Activated CD4-positive, alpha-beta T cell treated with anti-CD3 and anti-CD28 coated beads for 36 hours (primary cell): ENCODE measurements around the gene ASB13. TPM values are rescaled to one million over a fixed set of nuclear protein-coding genes. Genes with fewer than 3 reads are reported as not detected.

Source experiments
- ATAC-seq: fragments of 200-7000 bp; cut with Tn5 transposase; one replicate; pipeline ENCODE4 v1.10.0; 2021; ENCODE audit warnings: mild to moderate bottlenecking, moderate library complexity
- CTCF ChIA-PET: fragments of 350-600 bp; sonication (Branson Sonifier 250); formaldehyde crosslinking; loops from one replicate; lab custom pipeline; 2021; ENCODE audit warnings: antibody characterized with exemption; lab: Charles Lee
- POLR2A ChIA-PET: fragments of 350-600 bp; sonication (Branson Sonifier 250); formaldehyde crosslinking; loops from one replicate; lab custom pipeline; 2021; ENCODE audit warnings: antibody characterized with exemption, inconsistent platforms; lab: Charles Lee
- DNase-seq: peaks from one replicate; pipeline ENCODE4 v3.0.0-alpha.2; 2020
- H3K27ac Mint-ChIP-seq: one replicate; pipeline ENCODE4 v1.8.0; 2021; ENCODE audit warnings: mixed read lengths
- H3K27me3 Mint-ChIP-seq: one replicate; pipeline ENCODE4 v1.8.0; 2021; ENCODE audit warnings: mixed read lengths
- H3K36me3 Mint-ChIP-seq: one replicate; pipeline ENCODE4 v1.8.0; 2021; ENCODE audit warnings: low read depth, mixed read lengths
- H3K4me1 Mint-ChIP-seq: one replicate; pipeline ENCODE4 v1.8.0; 2021; ENCODE audit warnings: mixed read lengths
- H3K4me3 Mint-ChIP-seq: one replicate; pipeline ENCODE4 v1.8.0; 2021; ENCODE audit warnings: mild to moderate bottlenecking, moderate library complexity, mixed read lengths
- H3K9me3 Mint-ChIP-seq: one replicate; pipeline ENCODE4 v1.8.0; 2021; ENCODE audit warnings: low read depth, mixed read lengths
- intact Hi-C, 2 experiments: fragments of 100-400 bp; cut with DNase I in 1 of 2; cut with micrococcal nuclease in 1 of 2; formaldehyde crosslinking; loops; one replicate each; pipeline versions ENCODE4 v1.14.2 to v1.15.1; 2022 to 2024; cut with DNase I, micrococcal nuclease
- total RNA-seq, 2 experiments: library from RNA; stranded (reverse); gene quantifications; one replicate each; pipeline ENCODE4 v1.2.3, GENCODE V29; 2021

The ASB13 gene
- total RNA-seq, 2 experiments from 2014 or later: 6.4 to 9.8 TPM

- ATAC-seq (no peak), DNase-seq (no peak)
- peaks cover 64% of the 10 kb centered on the region for H3K4me1 Mint-ChIP-seq
- no peak overlapping the region for H3K4me3 Mint-ChIP-seq
- H3K27me3 Mint-ChIP-seq: no peaks in the 10 kb centered on the region
- H3K27ac Mint-ChIP-seq: no peak overlapping the region
- POLR2A ChIA-PET: no interaction called here
- H3K36me3 Mint-ChIP-seq: peaks cover 8% of the 10 kb centered on the region
- no peaks in the 10 kb centered on the region for H3K9me3 Mint-ChIP-seq
- intact Hi-C loops: loop anchor here (5.0 to 10.0 kb wide), 2 partner anchors 199 to 476 kb away; partner anchors contain the start of gene ANKRD16 (in 1 of the 2)
- CTCF ChIA-PET: interaction anchor here (0.6 to 1.6 kb wide), 3 partner anchors 16 to 28 kb away, joined by 3 to 5 read pairs (median 3); no protein-coding TSS in a partner anchor
These were observed 22.2 kb upstream of the ASB13 start for GRCh38 chr10:5688587-5688986.

- POLR2A ChIA-PET: no interaction called here
- Mint-ChIP-seq H3K4me1 (peaks cover 64% of the 10 kb centered on the region), H3K27ac (peak overlapping the region; percentile 92), H3K27me3 (no peaks in the 10 kb centered on the region), H3K36me3 (peaks cover 5% of the 10 kb centered on the region), H3K4me3 (peak overlapping the region; percentile 96), H3K9me3 (no peaks in the 10 kb centered on the region)
- no peak for ATAC-seq
- CTCF ChIA-PET: no interaction called here
- intact Hi-C loops: loop anchor here (1.0 to 10.0 kb wide), 11 partner anchors 7 to 859 kb away; partner anchors contain the start of genes AKR1E2 (in 1 of the 2), ANKRD16 (in 1 of the 2), ASB13 (in 1 of the 2) and GDI2 (in 1 of the 2)
- no peak for DNase-seq
These were observed 19.4 kb upstream of the ASB13 start for GRCh38 chr10:5685764-5686240.

GRCh38 chr10:5684971-5685763 is 18.8 kb upstream of the ASB13 start:
- Mint-ChIP-seq H3K36me3 (peaks cover 5% of the 10 kb centered on the region), H3K27ac (peak overlapping the region; percentile 92), H3K4me3 (peak overlapping the region; percentile 96), H3K9me3 (no peaks in the 10 kb centered on the region), H3K4me1 (peaks cover 58% of the 10 kb centered on the region), H3K27me3 (no peaks in the 10 kb centered on the region)
- CTCF ChIA-PET: interaction anchor here (1.0 to 1.2 kb wide), 2 partner anchors 15 to 128 kb away, joined by 3 read pairs; partner anchors contain the start of gene GDI2
- intact Hi-C loops: loop anchor here (1.0 to 10.0 kb wide), 16 partner anchors 8 to 858 kb away; partner anchors contain the start of genes ASB13 (in 2 of the 2), GDI2 (in 2 of the 2), AKR1E2 (in 1 of the 2) and ANKRD16 (in 1 of the 2)
- ATAC-seq (peak; percentile 45), DNase-seq (peak; percentile 81)
- POLR2A ChIA-PET: interaction anchor here (1.0 to 1.3 kb wide), 2 partner anchors 55 to 205 kb away, joined by 4 to 5 read pairs; partner anchors contain the start of genes ANKRD16 and FBH1

- ATAC-seq: peak; percentile 91
- Mint-ChIP-seq H3K9me3 (no peaks in the 10 kb centered on the region), H3K27ac (peak within 1 kb of the TSS; percentile 92), H3K4me1 (peaks cover 56% of the 10 kb centered on the region), H3K4me3 (peak within 1 kb of the TSS; percentile 96), H3K36me3 (peaks cover 5% of the 10 kb centered on the region), H3K27me3 (no peaks in the 10 kb centered on the region)
- ChIA-PET POLR2A (interaction anchor here (0.7 to 1.3 kb wide), 4 partner anchors 8 to 206 kb away, joined by 3 to 5 read pairs (median 4); partner anchors contain the start of genes ANKRD16 and FBH1), CTCF (interaction anchor here (0.8 to 1.2 kb wide), 3 partner anchors 14 to 422 kb away, joined by 3 read pairs; partner anchors contain the start of gene GDI2)
- DNase-seq: peak; percentile 98
- intact Hi-C loops: loop anchor here (1.0 to 10.0 kb wide), 13 partner anchors 18 to 858 kb away; partner anchors contain the start of genes ASB13 (in 2 of the 2), GDI2 (in 2 of the 2), AKR1E2 (in 1 of the 2) and FBH1 (in 1 of the 2)
These were observed 18.0 kb upstream of the ASB13 start, which contains the start of gene TASOR2 for GRCh38 chr10:5684318-5684970. Gene TASOR2, plus strand, starts transcription at chr10:5684838. Its CDS starts 35,805 bp downstream, at chr10:5720643.

- Mint-ChIP-seq H3K27me3 (peaks cover 2% of the 10 kb centered on the region), H3K4me1 (peaks cover 45% of the 10 kb centered on the region), H3K9me3 (no peaks in the 10 kb centered on the region), H3K27ac (peak overlapping the region; percentile 3), H3K4me3 (no peak overlapping the region), H3K36me3 (no peaks in the 10 kb centered on the region)
- ATAC-seq (peak; percentile 8), DNase-seq (no peak)
- CTCF ChIA-PET: interaction anchor here (0.6 to 1.4 kb wide), 5 partner anchors 14 to 665 kb away, joined by 3 to 4 read pairs (median 3); no protein-coding TSS in a partner anchor
- intact Hi-C loops: loop anchor here in 1 of 2 experiments (5.0 to 10.0 kb wide), 2 partner anchors 236 to 482 kb away; no protein-coding TSS in a partner anchor
- POLR2A ChIA-PET: interaction anchor here (0.7 to 0.9 kb wide), 2 partner anchors 11 to 665 kb away, joined by 3 read pairs; no protein-coding TSS in a partner anchor
These were observed 16.7 kb upstream of the ASB13 start for GRCh38 chr10:5683065-5683464.

- POLR2A ChIA-PET: no interaction called here
These were observed 15.5 kb upstream of the ASB13 start for GRCh38 chr10:5681930-5682329.

GRCh38 chr10:5679606-5680005 is 13.2 kb upstream of the ASB13 start:
- ChIA-PET POLR2A (no interaction called here), CTCF (no interaction called here)
- Mint-ChIP-seq H3K4me3 (no peak overlapping the region), H3K9me3 (peaks cover under 1% of the 10 kb centered on the region), H3K4me1 (peaks cover 24% of the 10 kb centered on the region), H3K27me3 (peaks cover 7% of the 10 kb centered on the region), H3K36me3 (no peaks in the 10 kb centered on the region), H3K27ac (no peak overlapping the region)
- ATAC-seq (no peak), DNase-seq (no peak)
- intact Hi-C loops: loop anchor here in 1 of 2 experiments (5.0 to 10.0 kb wide), 2 partner anchors 232 to 485 kb away; no protein-coding TSS in a partner anchor

More at GRCh38 chr10:5681930-5682329, 15.5 kb upstream of the ASB13 start:
- no peaks in the 10 kb centered on the region for H3K36me3 Mint-ChIP-seq
- peaks cover 4% of the 10 kb centered on the region for H3K27me3 Mint-ChIP-seq
- CTCF ChIA-PET: interaction anchor here (0.6 to 1.3 kb wide), 3 partner anchors 9 to 108 kb away, joined by 3 to 6 read pairs (median 3); no protein-coding TSS in a partner anchor
- ATAC-seq (no peak), DNase-seq (no peak)
- peaks cover 35% of the 10 kb centered on the region for H3K4me1 Mint-ChIP-seq
- no peak overlapping the region for H3K27ac Mint-ChIP-seq
- no peak overlapping the region for H3K4me3 Mint-ChIP-seq
- H3K9me3 Mint-ChIP-seq: no peaks in the 10 kb centered on the region
- intact Hi-C loops: loop anchor here in 1 of 2 experiments (5.0 to 10.0 kb wide), 2 partner anchors 235 to 483 kb away; no protein-coding TSS in a partner anchor

GRCh38 chr10:5679037-5679435 is 12.6 kb upstream of the ASB13 start:
- ATAC-seq (no peak), DNase-seq (no peak)
- Mint-ChIP-seq H3K27ac (no peak overlapping the region), H3K9me3 (peaks cover 6% of the 10 kb centered on the region), H3K4me3 (no peak overlapping the region), H3K27me3 (peaks cover 7% of the 10 kb centered on the region), H3K4me1 (peaks cover 19% of the 10 kb centered on the region), H3K36me3 (no peaks in the 10 kb centered on the region)
- CTCF ChIA-PET: no interaction called here
- POLR2A ChIA-PET: no interaction called here
- intact Hi-C loops: no loop called here

GRCh38 chr10:5678397-5679036 is 12.1 kb upstream of the ASB13 start:
- Mint-ChIP-seq H3K27ac (no peak overlapping the region), H3K4me1 (peaks cover 15% of the 10 kb centered on the region), H3K9me3 (peaks cover 8% of the 10 kb centered on the region), H3K36me3 (no peaks in the 10 kb centered on the region), H3K4me3 (no peak overlapping the region), H3K27me3 (peaks cover 7% of the 10 kb centered on the region)
- POLR2A ChIA-PET: interaction anchor here (0.7 kb wide), 1 partner anchor 12 kb away, joined by 3 read pairs; no protein-coding TSS in a partner anchor
- CTCF ChIA-PET: interaction anchor here (0.7 kb wide), 1 partner anchor 10 kb away, joined by 3 read pairs; no protein-coding TSS in a partner anchor
- no peak for ATAC-seq
- intact Hi-C loops: no loop called here
- no peak for DNase-seq
